Dermis microvascular lymphatic vessel endothelial cell (primary cell): Measurements from ENCODE around the gene PLEKHG7. TPM values are rescaled to one million over a fixed set of nuclear protein-coding genes. Genes with fewer than 3 reads are reported as not detected.
"Not testable (repeated sequence)": the region's sequence is repeated elsewhere in the genome, so short reads cannot be mapped to it uniquely, and the experiment has no call there.

Experiments
- DNase-seq, 2 donors: peaks; one replicate each; pipeline versions ENCODE4 v3.0.0 to v3.0.0-alpha.2; 2010; ENCODE audit warnings: low read depth in 2 of 2
- total RNA-seq: library from RNA; depleted of rRNA; stranded (reverse); fragments of >200 nt; gene quantifications from 2 replicates; pipeline ENCODE4 v1.2.1, GENCODE V29; 2014

Gene PLEKHG7
- not detected in 2 replicates for total RNA-seq

- no peak for DNase-seq
Observed at GRCh38 chr12:92702754-92703679, at the start of gene PLEKHG7. Gene PLEKHG7, plus strand, starts transcription at chr12:92702989. Its CDS starts 3,643 bp downstream, at chr12:92706632.

GRCh38 chr12:92654256-92654655 lies 48.5 kb upstream of the PLEKHG7 start:
- DNase-seq: not testable (repeated sequence)

GRCh38 chr12:92654929-92655328 lies 47.9 kb upstream of the PLEKHG7 start:
- DNase-seq: no peak

GRCh38 chr12:92656911-92657310 lies 45.9 kb upstream of the PLEKHG7 start:
- DNase-seq: no peak

GRCh38 chr12:92657770-92658169 lies 45.0 kb upstream of the PLEKHG7 start:
- DNase-seq: no peak

GRCh38 chr12:92658611-92659010 lies 44.2 kb upstream of the PLEKHG7 start:
- no peak for DNase-seq

GRCh38 chr12:92661269-92661668 lies 41.5 kb upstream of the PLEKHG7 start:
- no peak for DNase-seq

GRCh38 chr12:92665496-92665895 lies 37.3 kb upstream of the PLEKHG7 start:
- DNase-seq: no peak

GRCh38 chr12:92668739-92669138 lies 34.0 kb upstream of the PLEKHG7 start:
- DNase-seq: no peak

- DNase-seq: not testable (repeated sequence)
Observed at GRCh38 chr12:92671524-92671923, 31.3 kb upstream of the PLEKHG7 start.

- no peak for DNase-seq
Observed at GRCh38 chr12:92673756-92674155, 29.0 kb upstream of the PLEKHG7 start.

- no peak for DNase-seq
Observed at GRCh38 chr12:92674500-92674899, 28.3 kb upstream of the PLEKHG7 start.

GRCh38 chr12:92675092-92675865 lies 27.5 kb upstream of the PLEKHG7 start:
- DNase-seq: no peak

- no peak for DNase-seq
Observed at GRCh38 chr12:92676710-92677109, 26.1 kb upstream of the PLEKHG7 start.

- DNase-seq: peak; percentile 9 to 44
Observed at GRCh38 chr12:92690601-92691000, 12.2 kb upstream of the PLEKHG7 start.

GRCh38 chr12:92695056-92695455 lies 7.7 kb upstream of the PLEKHG7 start:
- no peak for DNase-seq

- DNase-seq: no peak
Observed at GRCh38 chr12:92695577-92695976, 7.2 kb upstream of the PLEKHG7 start.

GRCh38 chr12:92696216-92696615 lies 6.6 kb upstream of the PLEKHG7 start:
- peak; percentile 9 to 27 for DNase-seq

GRCh38 chr12:92698474-92698873 lies 4.3 kb upstream of the PLEKHG7 start:
- DNase-seq: no peak

GRCh38 chr12:92701441-92701840 lies 1.3 kb upstream of the PLEKHG7 start:
- no peak for DNase-seq

GRCh38 chr12:92703786-92704185 lies 997 bp downstream of the PLEKHG7 start:
- DNase-seq: no peak

- no peak for DNase-seq
Observed at GRCh38 chr12:92706594-92706993, 3.8 kb downstream of the PLEKHG7 start.
